Suprapubic skin (tissue), 3 donors: Measurements from ENCODE around the gene OXER1.

Experiments
- POLR2A ChIP-seq, 2 donors: fragments of 450-650 bp; IDR thresholded peaks; one replicate each; pipeline ENCODE4 v1.6.1; 2017; ENCODE audit warnings: antibody characterized with exemption in 2 of 2, mild to moderate bottlenecking in 2 of 2, moderate library complexity in 2 of 2
- TF ChIP-seq, protein P1 (sequence below), 2 donors: fragments of 200-600 bp in 1 of 2; fragments of 450-650 bp in 1 of 2; sonication (generic) in 1 of 2; IDR thresholded peaks; one replicate each; pipeline ENCODE4 v1.5.1; 2016 to 2019; ENCODE audit warnings: antibody characterized with exemption in 2 of 2, mild to moderate bottlenecking in 1 of 2, moderate library complexity in 1 of 2

DNA sequence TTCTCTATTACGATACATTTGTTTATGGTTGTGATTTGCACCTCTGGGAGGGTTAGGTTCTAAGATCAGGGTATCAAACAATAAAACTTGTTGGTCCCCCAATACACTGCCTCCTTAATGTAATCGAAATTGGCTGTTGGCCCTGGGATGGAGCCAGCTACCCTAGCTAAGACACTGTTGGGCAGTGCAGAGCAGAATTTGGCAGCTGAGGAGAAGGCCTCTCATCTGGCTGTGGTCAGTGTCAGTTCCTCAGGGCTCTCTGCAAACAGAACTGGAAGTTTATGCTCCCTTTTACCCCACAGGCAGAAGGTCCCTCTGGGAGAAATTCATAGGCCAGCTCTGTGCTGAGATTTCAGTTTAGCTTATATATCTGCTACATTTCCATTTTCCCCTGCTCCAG lies 37.0 kb upstream of the OXER1 start:
- TF ChIP-seq, protein P1, sequence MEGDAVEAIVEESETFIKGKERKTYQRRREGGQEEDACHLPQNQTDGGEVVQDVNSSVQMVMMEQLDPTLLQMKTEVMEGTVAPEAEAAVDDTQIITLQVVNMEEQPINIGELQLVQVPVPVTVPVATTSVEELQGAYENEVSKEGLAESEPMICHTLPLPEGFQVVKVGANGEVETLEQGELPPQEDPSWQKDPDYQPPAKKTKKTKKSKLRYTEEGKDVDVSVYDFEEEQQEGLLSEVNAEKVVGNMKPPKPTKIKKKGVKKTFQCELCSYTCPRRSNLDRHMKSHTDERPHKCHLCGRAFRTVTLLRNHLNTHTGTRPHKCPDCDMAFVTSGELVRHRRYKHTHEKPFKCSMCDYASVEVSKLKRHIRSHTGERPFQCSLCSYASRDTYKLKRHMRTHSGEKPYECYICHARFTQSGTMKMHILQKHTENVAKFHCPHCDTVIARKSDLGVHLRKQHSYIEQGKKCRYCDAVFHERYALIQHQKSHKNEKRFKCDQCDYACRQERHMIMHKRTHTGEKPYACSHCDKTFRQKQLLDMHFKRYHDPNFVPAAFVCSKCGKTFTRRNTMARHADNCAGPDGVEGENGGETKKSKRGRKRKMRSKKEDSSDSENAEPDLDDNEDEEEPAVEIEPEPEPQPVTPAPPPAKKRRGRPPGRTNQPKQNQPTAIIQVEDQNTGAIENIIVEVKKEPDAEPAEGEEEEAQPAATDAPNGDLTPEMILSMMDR (IDR thresholded peaks at IDR 0.05), result no peak
- TF ChIP-seq POLR2A (IDR thresholded peaks at IDR 0.05), result no peak
